ENCODE results near the gene CSNK1G2.

- TF ChIP-seq POLR2AphosphoS5 (IDR thresholded peaks at IDR 0.05) (no peak), POLR2A (IDR thresholded peaks at IDR 0.05) (no peak), CTCF (IDR thresholded peaks at IDR 0.05) (no peak)
Observed at GRCh38 chr19:1980809-1981181, 39.8 kb downstream of the CSNK1G2 start.
